Stomach (tissue), 9 donors: ENCODE measurements around the gene RUNX1. TPM values are rescaled to one million over a fixed set of nuclear protein-coding genes. Genes with fewer than 3 reads are reported as not detected.
A peak's percentile ranks its signal among the peaks of the same experiment; 100 is the strongest.

Experiments used
- DNase-seq, 2 donors: peaks; one replicate each; pipeline versions ENCODE4 v3.0.0 to v3.0.0-alpha.2; 2013 to 2019
- H3K27ac ChIP-seq, 5 donors: fragments of 200-600 bp in 4 of 5; sonication (generic) in 4 of 5; one replicate each; pipeline ENCODE4 v1.5.1; 2013 to 2019; ENCODE audit warnings: mild to moderate bottlenecking in 1 of 5, moderate library complexity in 1 of 5
- H3K27me3 ChIP-seq, 3 donors: fragments of 200-600 bp; sonication (generic); one replicate each; pipeline ENCODE4 v1.5.1; 2017 to 2019; ENCODE audit warnings: mixed run types in 1 of 3
- H3K36me3 ChIP-seq, 4 donors: fragments of 200-600 bp; sonication (generic); 1 replicate in 3 of 4; 2 replicates in 1 of 4; pipeline ENCODE4 v1.5.1; 2016 to 2019
- H3K4me1 ChIP-seq, 4 donors: fragments of 200-600 bp; sonication (generic); one replicate each; pipeline ENCODE4 v1.5.1; 2016 to 2019
- H3K4me3 ChIP-seq, 4 donors: fragments of 200-600 bp; sonication (generic) in 3 of 4; one replicate each; pipeline ENCODE4 v1.5.1; 2016 to 2019; ENCODE audit warnings: mild to moderate bottlenecking in 1 of 4
- H3K9me3 ChIP-seq, 4 donors: fragments of 200-600 bp; sonication (generic); one replicate each; pipeline ENCODE4 v1.5.1; 2016 to 2019
- EP300 ChIP-seq: sonication (generic); formaldehyde crosslinking; IDR thresholded peaks from one replicate; pipeline ENCODE4 v1.6.1; 2017; ENCODE audit warnings: antibody characterized with exemption
- POLR2A ChIP-seq, 4 donors: fragments of 450-650 bp; IDR thresholded peaks; one replicate each; pipeline ENCODE4 v1.6.1; 2016; ENCODE audit warnings: antibody characterized with exemption in 4 of 4, control low read depth in 2 of 4, mild to moderate bottlenecking in 1 of 4, moderate library complexity in 1 of 4
- POLR2AphosphoS5 ChIP-seq, 3 donors: sonication (generic); formaldehyde crosslinking; IDR thresholded peaks; one replicate each; pipeline ENCODE4 v1.6.1; 2016; ENCODE audit warnings: antibody characterized with exemption in 3 of 3
- WGBS, 5 donors: extraction: QIAGEN DNeasy Blood & Tissue Kit in 3 of 5; methylation state at CpG; one replicate each; pipeline versions ENCODE4 v1.1.5 to v1.1.7; 2013 to 2018; 5-methylcytosine and 5-hydroxymethylcytosine counted together
- intact Hi-C: fragments of 100-400 bp; cut with DNase I; formaldehyde crosslinking; loops from one replicate; pipeline ENCODE4 v1.15.1; 2023; ENCODE audit warnings: low total_unique reads
- polyA plus RNA-seq, 3 donors: library from polyadenylated mRNA; stranded (reverse); fragments of 200-250 nt; gene quantifications; one replicate each; pipeline ENCODE4 v1.2.3, GENCODE V29; 2013
- total RNA-seq, 5 donors: library from RNA; depleted of rRNA; stranded (reverse); fragments of >200 nt; gene quantifications; one replicate each; pipeline versions ENCODE4 v1.1.0 to v1.2.3, GENCODE V29; 2014 to 2016
- TF ChIP-seq, protein P1 (sequence below), 7 experiments: fragments of 450-650 bp in 4 of 7; fragments of 200-600 bp in 3 of 7; sonication (generic) in 3 of 7; IDR thresholded peaks; one replicate each; pipeline ENCODE4 v1.5.1; 2016 to 2019; ENCODE audit warnings: antibody characterized with exemption in 7 of 7, control low read depth in 2 of 7, mild to moderate bottlenecking in 1 of 7
- donor health status: healthy with polysubstance abuse.
- donor health status: Bipolar disorder and iron deficiency.
- donor health status: healthy.

The RUNX1 gene
- total and polyA plus RNA-seq, 8 donors: 8.0 to 213 (median 40.0) TPM

DNA sequence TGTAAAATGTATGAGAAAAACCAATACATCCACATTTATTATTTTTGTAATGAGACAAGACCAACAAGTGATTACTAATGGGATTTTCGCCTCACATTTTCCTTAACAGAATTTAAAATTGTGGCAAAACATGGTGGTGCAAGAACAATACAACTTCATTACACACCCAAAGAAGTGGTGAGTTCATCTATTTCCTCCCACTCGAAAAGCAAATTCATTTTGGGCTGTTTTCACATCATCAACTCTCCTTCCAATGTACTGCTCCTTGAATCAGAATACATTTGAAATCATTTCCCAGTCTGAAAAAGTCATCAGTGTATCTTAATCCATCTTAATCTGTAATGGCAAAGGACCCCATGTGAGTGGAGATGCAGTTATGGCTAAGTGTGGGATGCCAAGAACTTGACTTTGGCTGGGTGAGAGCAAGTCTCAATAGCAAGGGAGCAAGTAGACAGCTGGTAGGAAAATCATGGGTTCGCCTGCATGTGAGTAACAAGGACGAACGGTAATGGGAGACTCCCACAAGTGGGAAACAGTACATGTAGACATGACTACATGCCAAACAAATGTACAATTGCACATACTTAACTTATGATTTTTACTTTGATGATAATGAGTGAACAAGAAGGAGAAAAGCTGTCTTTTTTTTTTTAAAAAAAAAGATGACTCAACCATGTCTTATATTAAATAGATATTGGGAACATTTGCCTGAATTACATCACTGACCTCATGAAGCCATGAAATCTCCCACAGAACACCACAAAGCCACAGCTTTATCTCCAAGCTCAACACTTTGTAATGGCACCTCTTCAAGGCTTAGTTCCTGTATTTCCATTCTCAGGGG is 46.0 kb downstream of the RUNX1 start:
- peaks cover 0 to 5% (median 1%) of the 10 kb centered on the region in 4 donors for H3K4me1 ChIP-seq
- TF ChIP-seq EP300: no peak
- TF ChIP-seq POLR2AphosphoS5 (IDR thresholded peaks at IDR 0.05): no peak
- no peak for TF ChIP-seq POLR2A (IDR thresholded peaks at IDR 0.05)
- TF ChIP-seq, protein P1, sequence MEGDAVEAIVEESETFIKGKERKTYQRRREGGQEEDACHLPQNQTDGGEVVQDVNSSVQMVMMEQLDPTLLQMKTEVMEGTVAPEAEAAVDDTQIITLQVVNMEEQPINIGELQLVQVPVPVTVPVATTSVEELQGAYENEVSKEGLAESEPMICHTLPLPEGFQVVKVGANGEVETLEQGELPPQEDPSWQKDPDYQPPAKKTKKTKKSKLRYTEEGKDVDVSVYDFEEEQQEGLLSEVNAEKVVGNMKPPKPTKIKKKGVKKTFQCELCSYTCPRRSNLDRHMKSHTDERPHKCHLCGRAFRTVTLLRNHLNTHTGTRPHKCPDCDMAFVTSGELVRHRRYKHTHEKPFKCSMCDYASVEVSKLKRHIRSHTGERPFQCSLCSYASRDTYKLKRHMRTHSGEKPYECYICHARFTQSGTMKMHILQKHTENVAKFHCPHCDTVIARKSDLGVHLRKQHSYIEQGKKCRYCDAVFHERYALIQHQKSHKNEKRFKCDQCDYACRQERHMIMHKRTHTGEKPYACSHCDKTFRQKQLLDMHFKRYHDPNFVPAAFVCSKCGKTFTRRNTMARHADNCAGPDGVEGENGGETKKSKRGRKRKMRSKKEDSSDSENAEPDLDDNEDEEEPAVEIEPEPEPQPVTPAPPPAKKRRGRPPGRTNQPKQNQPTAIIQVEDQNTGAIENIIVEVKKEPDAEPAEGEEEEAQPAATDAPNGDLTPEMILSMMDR (IDR thresholded peaks at IDR 0.05): no peak
- no peak overlapping the region for H3K4me3 ChIP-seq
- H3K36me3 ChIP-seq: no peaks in the 10 kb centered on the region
- no peaks in the 10 kb centered on the region for H3K27me3 ChIP-seq
- H3K9me3 ChIP-seq: no peaks in the 10 kb centered on the region
- WGBS, 5 donors: 84 to 91% (median 86%) methylated on average over 5 of the region's 5 CpGs
- DNase-seq: no peak
- H3K27ac ChIP-seq: no peak overlapping the region
- intact Hi-C loops: no loop called here

DNA sequence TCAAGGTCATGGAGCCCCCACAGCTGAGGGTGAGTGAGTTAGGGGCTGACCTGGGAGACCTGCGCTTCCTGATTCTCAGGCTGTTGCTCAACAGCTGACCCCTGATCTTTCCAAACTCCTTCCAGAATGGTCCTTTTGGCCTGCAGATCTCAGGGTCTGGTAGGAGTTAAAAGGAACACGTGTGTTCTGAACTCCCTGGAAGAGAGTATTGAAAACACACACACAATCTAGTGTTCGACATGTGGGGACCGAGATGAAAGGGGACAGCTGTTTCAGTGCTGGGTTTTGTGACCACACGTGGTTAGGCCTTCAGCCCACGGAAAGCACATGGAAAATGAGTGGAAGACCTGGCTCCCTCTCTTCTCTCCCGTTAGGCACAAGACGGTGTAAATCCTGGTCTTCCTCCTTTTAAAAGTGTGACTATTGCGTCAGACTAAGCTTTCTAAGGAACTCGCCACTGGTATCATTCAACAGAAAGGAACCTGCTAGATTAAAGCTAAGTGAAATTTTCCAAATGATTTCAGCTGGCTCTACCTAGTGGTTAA is 49.6 kb downstream of the RUNX1 start:
- no peak for DNase-seq
- Histone ChIP-seq H3K4me1 (peaks cover 0 to 23% (median 4%) of the 10 kb centered on the region in 4 donors), H3K9me3 (no peaks in the 10 kb centered on the region), H3K36me3 (no peaks in the 10 kb centered on the region), H3K27ac (peak overlapping the region in 2 of 5 donors; percentile 38 to 44), H3K27me3 (no peaks in the 10 kb centered on the region), H3K4me3 (no peak overlapping the region)
- intact Hi-C loops: no loop called here
- no peak for TF ChIP-seq POLR2A (IDR thresholded peaks at IDR 0.05)
- TF ChIP-seq, protein P1 (IDR thresholded peaks at IDR 0.05): no peak
- no peak for TF ChIP-seq POLR2AphosphoS5 (IDR thresholded peaks at IDR 0.05)
- no peak for TF ChIP-seq EP300
- 69 to 88% (median 83%) methylated on average over 10 of the region's 10 CpGs for WGBS, 5 donors

DNA sequence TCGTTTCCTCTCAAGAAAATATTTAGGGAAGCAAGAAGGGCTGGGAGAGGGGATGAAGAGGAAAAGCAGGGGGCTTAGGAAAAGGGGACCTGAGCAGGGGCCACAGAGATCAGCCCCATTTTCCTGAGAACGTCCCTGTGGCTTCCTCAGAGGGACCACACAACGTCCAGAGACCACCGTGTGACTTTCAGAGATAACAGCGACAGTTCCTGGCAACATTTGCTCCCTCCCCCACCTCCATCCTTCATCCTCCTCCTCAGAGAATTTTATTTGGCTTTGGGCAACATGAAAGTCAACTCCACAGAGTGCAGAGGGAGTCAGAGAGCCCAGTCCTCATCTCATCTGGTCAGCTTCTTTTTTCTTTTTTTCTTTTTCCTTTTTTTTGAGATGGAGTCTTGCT is 50.9 kb downstream of the RUNX1 start:
- no peaks in the 10 kb centered on the region for H3K36me3 ChIP-seq
- no peaks in the 10 kb centered on the region for H3K9me3 ChIP-seq
- no peak for DNase-seq
- intact Hi-C loops: no loop called here
- no peaks in the 10 kb centered on the region for H3K27me3 ChIP-seq
- H3K27ac ChIP-seq: no peak overlapping the region
- H3K4me1 ChIP-seq: peaks cover 0 to 23% (median 4%) of the 10 kb centered on the region in 4 donors
- WGBS, 5 donors: 61 to 85% (median 78%) methylated on average over 5 of the region's 5 CpGs
- TF ChIP-seq EP300 (no peak), POLR2AphosphoS5 (IDR thresholded peaks at IDR 0.05) (no peak), POLR2A (IDR thresholded peaks at IDR 0.05) (no peak)
- TF ChIP-seq, protein P1 (IDR thresholded peaks at IDR 0.05): no peak
- H3K4me3 ChIP-seq: no peak overlapping the region

DNA sequence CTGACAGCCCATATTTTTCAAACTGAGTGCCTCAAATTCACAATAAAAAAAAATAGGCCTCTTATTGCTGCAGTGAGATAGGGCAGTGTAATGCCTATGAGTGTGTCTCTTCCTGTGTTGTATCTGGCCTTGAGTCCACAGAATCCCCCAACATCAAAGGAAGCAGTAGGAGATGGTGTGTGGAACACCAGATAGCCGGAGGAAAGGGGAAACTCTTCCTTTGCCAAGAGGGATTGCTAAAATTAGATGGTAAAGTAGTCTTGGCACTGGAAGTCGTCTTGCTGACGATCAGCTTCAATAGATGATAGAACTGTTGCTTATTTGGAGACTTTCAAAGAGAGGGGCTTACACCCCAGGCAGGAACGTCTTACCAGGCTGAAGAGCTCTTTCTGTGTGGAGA is 51.8 kb downstream of the RUNX1 start:
- Histone ChIP-seq H3K4me1 (peaks cover 0 to 23% (median 4%) of the 10 kb centered on the region in 4 donors), H3K27me3 (no peaks in the 10 kb centered on the region), H3K27ac (no peak overlapping the region), H3K9me3 (no peaks in the 10 kb centered on the region), H3K36me3 (no peaks in the 10 kb centered on the region), H3K4me3 (no peak overlapping the region)
- 34 to 74% (median 62%) methylated on average over 4 of the region's 4 CpGs for WGBS, 5 donors
- intact Hi-C loops: no loop called here
- TF ChIP-seq EP300 (no peak), POLR2AphosphoS5 (IDR thresholded peaks at IDR 0.05) (no peak), POLR2A (IDR thresholded peaks at IDR 0.05) (no peak)
- TF ChIP-seq, protein P1 (IDR thresholded peaks at IDR 0.05): no peak
- no peak for DNase-seq
